MM.1S (cell line): Measurements from ENCODE around the gene NCAN.

Experiments
- DNase-seq: peaks from one replicate; pipeline ENCODE4 v3.0.0-alpha.2; 2015
- H2AFZ ChIP-seq: fragments of 300-600 bp; sonication (generic); 2 replicates; pipeline ENCODE4 v1.6.0; 2016; ENCODE audit warnings: antibody characterized with exemption, low read length
- H3F3A ChIP-seq: fragments of 300-600 bp; sonication (generic); 2 replicates; pipeline ENCODE4 v1.6.1; 2016; ENCODE audit warnings: mild to moderate bottlenecking, antibody characterized with exemption, low read length, moderate library complexity, mixed read lengths; ENCODE audit not compliant: insufficient read depth
- H3K27ac ChIP-seq: fragments of 300-600 bp; sonication (generic); 2 replicates; pipeline ENCODE4 v1.5.1; 2016; ENCODE audit warnings: mild to moderate bottlenecking, low read length
- H3K27me3 ChIP-seq: fragments of 300-600 bp; sonication (generic); replicated peaks from 2 replicates; pipeline ENCODE4 v1.6.0; 2016; ENCODE audit warnings: low read length; ENCODE audit not compliant: insufficient read depth
- H3K36me3 ChIP-seq: fragments of 300-600 bp; sonication (generic); replicated peaks from 2 replicates; pipeline ENCODE4 v1.6.1; 2016; ENCODE audit warnings: mild to moderate bottlenecking, low read length, mixed read lengths; ENCODE audit not compliant: insufficient read depth
- H3K4me1 ChIP-seq: fragments of 300-600 bp; sonication (generic); 2 replicates; pipeline ENCODE4 v1.6.1; 2016; ENCODE audit warnings: low read length, mixed read lengths
- H3K4me2 ChIP-seq: fragments of 300-600 bp; sonication (generic); 2 replicates; pipeline ENCODE4 v1.6.0; 2016; ENCODE audit warnings: low read depth, low read length
- H3K4me3 ChIP-seq: fragments of 300-600 bp; sonication (generic); 2 replicates; pipeline ENCODE4 v1.5.1; 2016; ENCODE audit warnings: low read length, mixed read lengths
- H3K79me2 ChIP-seq: fragments of 300-600 bp; sonication (generic); 2 replicates; pipeline ENCODE4 v1.6.1; 2016; ENCODE audit warnings: mixed run types, low read length, mixed read lengths
- H3K9ac ChIP-seq: fragments of 300-600 bp; sonication (generic); 2 replicates; pipeline ENCODE4 v1.6.1; 2016; ENCODE audit warnings: low read length, mixed read lengths
- H3K9me2 ChIP-seq: fragments of 300-600 bp; sonication (generic); replicated peaks from 2 replicates; pipeline ENCODE4 v1.6.1; 2016; ENCODE audit warnings: mild to moderate bottlenecking, low read length, mixed read lengths; ENCODE audit not compliant: insufficient read depth
- H3K9me3 ChIP-seq: fragments of 300-600 bp; sonication (generic); replicated peaks from 2 replicates; pipeline ENCODE4 v1.6.1; 2016; ENCODE audit warnings: mild to moderate bottlenecking, low read length, mixed read lengths; ENCODE audit not compliant: insufficient read depth
- H4K20me1 ChIP-seq: fragments of 300-600 bp; sonication (generic); 2 replicates; pipeline ENCODE4 v1.6.1; 2016; ENCODE audit warnings: mild to moderate bottlenecking, low read length, moderate library complexity, mixed read lengths; ENCODE audit not compliant: insufficient read depth
- CTCF ChIP-seq: fragments of 300-600 bp; sonication (generic); IDR thresholded peaks from 2 replicates; pipeline ENCODE4 v1.5.1; 2016; ENCODE audit warnings: antibody characterized with exemption, low read length, mixed read lengths
- EZH2 ChIP-seq: fragments of 300-600 bp; sonication (generic); optimal IDR thresholded peaks from 2 replicates; pipeline ENCODE3; 2017; ENCODE audit warnings: low read depth, mild to moderate bottlenecking, antibody characterized with exemption, low read length, mixed read lengths
- EZH2phosphoT487 ChIP-seq: fragments of 300-600 bp; sonication (generic); IDR thresholded peaks from 2 replicates; pipeline ENCODE4 v1.6.1; 2018; ENCODE audit warnings: antibody characterized with exemption, low read length

Gene NCAN

GRCh38 chr19:19227217-19227616 lies 15.5 kb downstream of the NCAN start:
- H4K20me1 ChIP-seq: no peaks in the 10 kb centered on the region
- no peak for DNase-seq
- no peaks in the 10 kb centered on the region for H3K9me3 ChIP-seq
- no peaks in the 10 kb centered on the region for H3K4me1 ChIP-seq
- no peak overlapping the region for H3K4me3 ChIP-seq
- H3K36me3 ChIP-seq: no peaks in the 10 kb centered on the region
- no peaks in the 10 kb centered on the region for H3K9me2 ChIP-seq
- H3K9ac ChIP-seq: no peak overlapping the region
- H3K4me2 ChIP-seq: no peak overlapping the region
- H3K27me3 ChIP-seq: peaks cover 81% of the 10 kb centered on the region
- no peaks in the 10 kb centered on the region for H3K79me2 ChIP-seq
- no peaks in the 10 kb centered on the region for H3F3A ChIP-seq
- H3K27ac ChIP-seq: no peak overlapping the region
- H2AFZ ChIP-seq: no peak overlapping the region
- TF ChIP-seq EZH2 (no peak), EZH2phosphoT487 (no peak), CTCF (no peak)

- Histone ChIP-seq H3K9me3 (no peaks in the 10 kb centered on the region), H3K4me2 (no peak overlapping the region), H3K4me1 (no peaks in the 10 kb centered on the region), H2AFZ (no peak overlapping the region), H3F3A (no peaks in the 10 kb centered on the region), H3K79me2 (no peaks in the 10 kb centered on the region), H3K9ac (no peak overlapping the region), H3K36me3 (no peaks in the 10 kb centered on the region), H3K4me3 (no peak overlapping the region), H3K9me2 (no peaks in the 10 kb centered on the region), H4K20me1 (no peaks in the 10 kb centered on the region), H3K27me3 (peaks cover 87% of the 10 kb centered on the region), H3K27ac (no peak overlapping the region)
- TF ChIP-seq CTCF: no peak
- TF ChIP-seq EZH2phosphoT487: no peak
- no peak for TF ChIP-seq EZH2
- no peak for DNase-seq
Observed at GRCh38 chr19:19229701-19230100, 17.9 kb downstream of the NCAN start.

- TF ChIP-seq EZH2phosphoT487 (no peak), EZH2 (no peak), CTCF (no peak)
- no peaks in the 10 kb centered on the region for H3F3A ChIP-seq
- peaks cover 84% of the 10 kb centered on the region for H3K27me3 ChIP-seq
- H3K4me1 ChIP-seq: no peaks in the 10 kb centered on the region
- H3K9me3 ChIP-seq: no peaks in the 10 kb centered on the region
- no peak overlapping the region for H3K4me3 ChIP-seq
- H4K20me1 ChIP-seq: no peaks in the 10 kb centered on the region
- H3K9me2 ChIP-seq: no peaks in the 10 kb centered on the region
- H3K36me3 ChIP-seq: no peaks in the 10 kb centered on the region
- no peaks in the 10 kb centered on the region for H3K79me2 ChIP-seq
- H3K27ac ChIP-seq: no peak overlapping the region
- no peak overlapping the region for H3K4me2 ChIP-seq
- no peak overlapping the region for H2AFZ ChIP-seq
- DNase-seq: no peak
- no peak overlapping the region for H3K9ac ChIP-seq
Observed at GRCh38 chr19:19230999-19231398, 19.2 kb downstream of the NCAN start.
